GM18502 (cell line): ENCODE data around the gene SOX6.

Experiments used
- ATAC-seq: cut with Tn5 transposase; IDR thresholded peaks from one replicate; pipeline ENCODE4 v1.9.1; 2021; ENCODE audit warnings: mild to moderate bottlenecking; ENCODE audit not compliant: unreplicated experiment, poor library complexity

The SOX6 gene

GRCh38 chr11:16287630-16288280 is 68.6 kb downstream of the SOX6 start:
- ATAC-seq: no peak

GRCh38 chr11:16286095-16286494 is 70.3 kb downstream of the SOX6 start:
- no peak for ATAC-seq

GRCh38 chr11:16280256-16280682 is 76.1 kb downstream of the SOX6 start:
- ATAC-seq: no peak

- no peak for ATAC-seq
Observed at GRCh38 chr11:16279524-16279923, 76.8 kb downstream of the SOX6 start.

GRCh38 chr11:16278979-16279378 is 77.4 kb downstream of the SOX6 start:
- ATAC-seq: no peak

- ATAC-seq: no peak
Observed at GRCh38 chr11:16278273-16278672, 78.1 kb downstream of the SOX6 start.

- ATAC-seq: no peak
Observed at GRCh38 chr11:16276251-16276650, 80.1 kb downstream of the SOX6 start.

GRCh38 chr11:16271258-16271657 is 85.1 kb downstream of the SOX6 start:
- no peak for ATAC-seq

GRCh38 chr11:16266021-16266420 is 90.3 kb downstream of the SOX6 start:
- no peak for ATAC-seq

GRCh38 chr11:16265022-16265421 is 91.3 kb downstream of the SOX6 start:
- no peak for ATAC-seq

- no peak for ATAC-seq
Observed at GRCh38 chr11:16262645-16262955, 93.7 kb downstream of the SOX6 start.

GRCh38 chr11:16261836-16262644 is 94.3 kb downstream of the SOX6 start:
- peak; percentile 69 for ATAC-seq

GRCh38 chr11:16252373-16252772 is 104.0 kb downstream of the SOX6 start:
- no peak for ATAC-seq

- no peak for ATAC-seq
Observed at GRCh38 chr11:16248248-16248647, 108.1 kb downstream of the SOX6 start.

GRCh38 chr11:16242806-16243205 is 113.5 kb downstream of the SOX6 start:
- peak; percentile 90 for ATAC-seq

- ATAC-seq: no peak
Observed at GRCh38 chr11:16240687-16241086, 115.7 kb downstream of the SOX6 start.

- ATAC-seq: no peak
Observed at GRCh38 chr11:16239141-16240105, 116.9 kb downstream of the SOX6 start.

GRCh38 chr11:16226245-16226644 is 130.1 kb downstream of the SOX6 start:
- ATAC-seq: no peak

GRCh38 chr11:16225623-16226022 is 130.7 kb downstream of the SOX6 start:
- ATAC-seq: no peak

GRCh38 chr11:16223558-16223957 is 132.8 kb downstream of the SOX6 start:
- no peak for ATAC-seq

GRCh38 chr11:16217631-16218030 is 138.7 kb downstream of the SOX6 start:
- no peak for ATAC-seq
